Uterus (tissue), 4 donors: ENCODE results near the gene CNTN2. TPM values are rescaled to one million over a fixed set of nuclear protein-coding genes. Genes with fewer than 3 reads are reported as not detected.

Experiments
- DNase-seq, 2 donors: peaks; one replicate each; pipeline ENCODE4 v3.0.0-alpha.2; 2019 to 2020
- H3K27ac ChIP-seq, 2 donors: fragments of 200-600 bp; sonication (generic); 1 replicate in 1 of 2; 2 replicates in 1 of 2; pipeline ENCODE4 v1.5.1; 2016 to 2018
- H3K27me3 ChIP-seq, 2 donors: fragments of 200-600 bp; sonication (generic); one replicate each; pipeline ENCODE4 v1.5.1; 2018 to 2019; ENCODE audit warnings: control low read depth in 1 of 2
- H3K36me3 ChIP-seq, 2 donors: fragments of 200-600 bp; sonication (generic); one replicate each; pipeline ENCODE4 v1.5.1; 2019; ENCODE audit warnings: control low read depth in 1 of 2
- H3K4me1 ChIP-seq, 2 donors: fragments of 200-600 bp; sonication (generic); one replicate each; pipeline ENCODE4 v1.5.1; 2018 to 2019; ENCODE audit warnings: control low read depth in 1 of 2
- H3K4me3 ChIP-seq, 2 donors: fragments of 200-600 bp; sonication (generic); 1 replicate in 1 of 2; 2 replicates in 1 of 2; pipeline ENCODE4 v1.5.1; 2018 to 2019; ENCODE audit warnings: mild to moderate bottlenecking in 1 of 2
- H3K9me3 ChIP-seq, 2 donors: fragments of 200-600 bp; sonication (generic); one replicate each; pipeline ENCODE4 v1.5.1; 2019; ENCODE audit warnings: control low read depth in 1 of 2
- POLR2A ChIP-seq, 2 donors: fragments of 450-650 bp; IDR thresholded peaks; one replicate each; pipeline ENCODE4 v1.6.1; 2016; ENCODE audit warnings: antibody characterized with exemption in 2 of 2, mild to moderate bottlenecking in 1 of 2, moderate library complexity in 1 of 2
- intact Hi-C: fragments of 100-400 bp; cut with DNase I; formaldehyde crosslinking; loops from one replicate; pipeline ENCODE4 v1.15.1; 2023; ENCODE audit warnings: low total_unique reads
- total RNA-seq, 4 donors: library from RNA; depleted of rRNA in 3 of 4; stranded (reverse); fragments of >200 nt in 3 of 4; gene quantifications; one replicate each; pipeline versions ENCODE4 v1.1.0 to v1.2.4, GENCODE V29; 2014 to 2023
- TF ChIP-seq, protein P1 (sequence below), 4 experiments: fragments of 200-600 bp in 2 of 4; fragments of 450-650 bp in 2 of 4; sonication (generic) in 2 of 4; IDR thresholded peaks; one replicate each; pipeline ENCODE4 v1.5.1; 2016 to 2019; ENCODE audit warnings: antibody characterized with exemption in 4 of 4, mild to moderate bottlenecking in 2 of 4, moderate library complexity in 1 of 4
- donor health status: DM: yes; HTN: yes; CAD: no.

CNTN2 gene
- total RNA-seq, 4 donors from 2014 or later = 3.0 TPM; not detected in 3

DNA sequence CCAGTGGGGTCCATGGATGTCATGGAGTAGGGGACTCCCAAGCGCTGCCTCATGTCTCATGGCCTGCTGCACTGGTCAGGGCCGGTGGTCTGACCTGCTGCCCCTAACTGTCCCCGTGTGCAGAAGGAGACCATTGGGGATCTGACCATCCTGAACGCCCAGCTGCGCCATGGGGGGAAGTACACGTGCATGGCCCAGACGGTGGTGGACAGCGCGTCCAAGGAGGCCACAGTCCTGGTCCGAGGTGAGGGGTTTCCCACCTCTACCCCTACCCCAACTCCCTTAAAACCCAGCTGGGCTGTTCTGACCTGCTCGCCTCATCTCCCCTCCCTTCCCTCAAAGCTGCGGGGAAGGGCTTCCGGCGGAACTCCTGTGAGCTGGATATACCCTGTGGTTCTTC, 22.7 kb downstream of the CNTN2 start:
- no peak for DNase-seq
- H3K9me3 ChIP-seq = no peaks in the 10 kb centered on the region

DNA sequence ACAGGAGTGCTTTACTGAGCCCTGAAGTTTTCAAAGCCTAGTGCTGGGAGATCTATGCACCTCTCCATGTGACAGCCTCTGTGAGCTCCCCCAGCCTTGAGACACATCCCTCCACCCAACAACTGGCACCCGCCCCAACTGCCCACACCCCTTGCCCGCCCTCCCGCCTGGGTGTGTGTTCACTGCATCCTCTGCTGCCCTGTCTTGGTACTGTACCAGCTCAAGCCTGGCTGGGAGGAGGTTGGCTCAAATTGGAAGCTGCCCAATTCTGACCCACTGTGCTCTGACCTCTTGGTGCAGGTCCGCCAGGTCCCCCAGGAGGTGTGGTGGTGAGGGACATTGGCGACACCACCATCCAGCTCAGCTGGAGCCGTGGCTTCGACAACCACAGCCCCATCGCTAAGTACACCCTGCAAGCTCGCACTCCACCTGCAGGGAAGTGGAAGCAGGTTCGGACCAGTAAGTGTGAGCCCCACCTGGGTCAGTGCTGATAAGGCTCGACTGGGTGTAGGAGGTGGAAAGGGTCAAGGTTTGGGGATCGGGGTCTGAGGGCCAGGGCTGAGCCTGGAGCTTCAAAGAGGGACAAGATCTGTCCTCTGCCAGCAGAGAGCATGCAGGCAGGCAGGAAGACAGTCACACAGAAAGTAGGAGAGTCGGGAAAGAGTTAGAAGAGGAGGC, 23.3 kb downstream of the CNTN2 start:
- Histone ChIP-seq H3K36me3 (no peaks in the 10 kb centered on the region), H3K9me3 (no peaks in the 10 kb centered on the region), H3K27me3 (no peaks in the 10 kb centered on the region), H3K4me3 (no peak overlapping the region), H3K4me1 (no peaks in the 10 kb centered on the region), H3K27ac (no peak overlapping the region)
- TF ChIP-seq POLR2A (IDR thresholded peaks at IDR 0.05) = no peak
- TF ChIP-seq, protein P1, sequence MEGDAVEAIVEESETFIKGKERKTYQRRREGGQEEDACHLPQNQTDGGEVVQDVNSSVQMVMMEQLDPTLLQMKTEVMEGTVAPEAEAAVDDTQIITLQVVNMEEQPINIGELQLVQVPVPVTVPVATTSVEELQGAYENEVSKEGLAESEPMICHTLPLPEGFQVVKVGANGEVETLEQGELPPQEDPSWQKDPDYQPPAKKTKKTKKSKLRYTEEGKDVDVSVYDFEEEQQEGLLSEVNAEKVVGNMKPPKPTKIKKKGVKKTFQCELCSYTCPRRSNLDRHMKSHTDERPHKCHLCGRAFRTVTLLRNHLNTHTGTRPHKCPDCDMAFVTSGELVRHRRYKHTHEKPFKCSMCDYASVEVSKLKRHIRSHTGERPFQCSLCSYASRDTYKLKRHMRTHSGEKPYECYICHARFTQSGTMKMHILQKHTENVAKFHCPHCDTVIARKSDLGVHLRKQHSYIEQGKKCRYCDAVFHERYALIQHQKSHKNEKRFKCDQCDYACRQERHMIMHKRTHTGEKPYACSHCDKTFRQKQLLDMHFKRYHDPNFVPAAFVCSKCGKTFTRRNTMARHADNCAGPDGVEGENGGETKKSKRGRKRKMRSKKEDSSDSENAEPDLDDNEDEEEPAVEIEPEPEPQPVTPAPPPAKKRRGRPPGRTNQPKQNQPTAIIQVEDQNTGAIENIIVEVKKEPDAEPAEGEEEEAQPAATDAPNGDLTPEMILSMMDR (IDR thresholded peaks at IDR 0.05) = no peak
- DNase-seq = no peak
- intact Hi-C loops = no loop called here

More for the DNA sequence above, 22.7 kb downstream of the CNTN2 start:
- TF ChIP-seq, protein P1 (IDR thresholded peaks at IDR 0.05) = no peak
- TF ChIP-seq POLR2A (IDR thresholded peaks at IDR 0.05) = no peak
- Histone ChIP-seq H3K27me3 (no peaks in the 10 kb centered on the region), H3K4me3 (no peak overlapping the region), H3K27ac (no peak overlapping the region), H3K36me3 (no peaks in the 10 kb centered on the region), H3K4me1 (no peaks in the 10 kb centered on the region)
- intact Hi-C loops = no loop called here

DNA sequence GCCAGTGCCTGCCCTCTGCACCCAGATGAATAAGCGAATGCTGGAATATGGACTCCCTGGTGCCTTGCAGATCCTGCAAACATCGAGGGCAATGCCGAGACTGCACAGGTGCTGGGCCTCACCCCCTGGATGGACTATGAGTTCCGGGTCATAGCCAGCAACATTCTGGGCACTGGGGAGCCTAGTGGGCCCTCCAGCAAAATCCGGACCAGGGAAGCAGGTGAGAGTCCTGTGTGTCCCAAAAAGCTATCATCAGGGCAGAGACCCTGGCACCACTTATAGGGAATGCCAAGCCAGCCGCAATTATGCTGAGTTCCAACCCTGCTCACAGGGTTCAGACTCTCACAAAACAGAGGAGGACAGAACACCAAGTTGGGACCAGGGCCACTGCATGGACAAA, 24.0 kb downstream of the CNTN2 start:
- DNase-seq = no peak
- Histone ChIP-seq H3K27me3 (no peaks in the 10 kb centered on the region), H3K4me3 (no peak overlapping the region), H3K27ac (no peak overlapping the region), H3K9me3 (no peaks in the 10 kb centered on the region), H3K36me3 (no peaks in the 10 kb centered on the region), H3K4me1 (no peaks in the 10 kb centered on the region)
- intact Hi-C loops = no loop called here
- no peak for TF ChIP-seq POLR2A (IDR thresholded peaks at IDR 0.05)
- TF ChIP-seq, protein P1 (IDR thresholded peaks at IDR 0.05) = no peak

DNA sequence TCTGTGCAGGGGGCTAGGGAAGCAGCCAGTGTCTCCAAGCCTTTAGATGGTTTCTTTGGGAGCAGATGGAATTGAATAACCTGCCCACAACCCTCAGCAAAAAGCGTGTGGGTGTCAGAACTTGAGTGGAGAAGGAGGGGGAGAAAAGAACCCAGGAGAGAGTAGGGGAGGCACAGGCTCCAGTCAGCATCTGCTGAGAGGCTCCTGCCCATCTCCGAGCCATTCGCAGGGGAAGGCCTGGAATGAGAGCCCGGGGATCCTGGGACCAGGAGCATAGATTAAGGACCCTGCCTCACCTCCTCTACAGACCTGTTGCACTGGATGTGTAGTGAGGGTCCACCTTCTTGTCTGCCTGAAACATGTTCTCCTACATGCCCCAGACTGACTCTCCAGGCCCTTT, 25.0 kb downstream of the CNTN2 start:
- DNase-seq = no peak
- Histone ChIP-seq H3K4me1 (no peaks in the 10 kb centered on the region), H3K4me3 (no peak overlapping the region), H3K27ac (no peak overlapping the region), H3K27me3 (no peaks in the 10 kb centered on the region), H3K9me3 (no peaks in the 10 kb centered on the region), H3K36me3 (no peaks in the 10 kb centered on the region)
- intact Hi-C loops = no loop called here
- TF ChIP-seq POLR2A (IDR thresholded peaks at IDR 0.05) = no peak
- TF ChIP-seq, protein P1 (IDR thresholded peaks at IDR 0.05) = no peak

DNA sequence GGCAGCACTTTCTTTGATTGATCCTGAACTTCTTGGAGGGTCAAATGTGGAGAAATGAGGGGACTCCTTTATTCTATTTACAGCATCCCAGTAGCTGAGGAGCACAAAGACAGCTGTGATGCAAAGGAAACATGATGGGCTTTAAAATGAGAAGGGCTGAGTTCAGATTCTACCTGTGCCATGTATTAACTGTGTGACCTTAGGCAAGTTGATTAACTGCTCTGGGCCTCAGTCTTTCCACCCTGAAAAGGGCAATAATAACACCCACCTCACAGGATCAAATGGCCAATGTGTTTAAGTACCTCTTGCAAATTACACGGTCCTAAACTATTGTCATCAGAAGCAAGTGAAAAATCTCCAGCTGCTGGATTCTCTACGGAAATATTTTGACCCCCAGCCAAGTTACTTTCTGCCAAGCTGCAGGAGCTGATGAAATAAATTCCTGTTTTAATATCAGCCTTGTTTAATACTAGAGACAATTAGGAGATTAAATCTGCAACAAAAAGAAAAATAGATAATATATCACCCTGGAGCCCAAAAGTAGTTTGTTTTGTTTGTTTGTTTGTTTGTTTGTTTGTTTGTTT, 25.5 kb downstream of the CNTN2 start:
- no peaks in the 10 kb centered on the region for H3K36me3 ChIP-seq
- DNase-seq = no peak
- no peak overlapping the region for H3K27ac ChIP-seq
- no peaks in the 10 kb centered on the region for H3K4me1 ChIP-seq
- TF ChIP-seq POLR2A (IDR thresholded peaks at IDR 0.05) = no peak
- TF ChIP-seq, protein P1 (IDR thresholded peaks at IDR 0.05) = no peak
- H3K27me3 ChIP-seq = no peaks in the 10 kb centered on the region
- no peaks in the 10 kb centered on the region for H3K9me3 ChIP-seq
- H3K4me3 ChIP-seq = no peak overlapping the region
- intact Hi-C loops = no loop called here
